Type B pancreatic cell (in vitro differentiated cells): Measurements from ENCODE around the gene B3GNT7. TPM values are rescaled to one million over a fixed set of nuclear protein-coding genes. Genes with fewer than 3 reads are reported as not detected.

Experiments
- DNase-seq: peaks from one replicate; pipeline ENCODE4 v3.0.0; 2021; ENCODE audit warnings: mixed read lengths; ENCODE audit not compliant: unreplicated experiment; ENCODE audit errors: extremely low spot score
- H3K27ac Mint-ChIP-seq: 2 replicates; pipeline ENCODE4 v1.8.0; 2021; ENCODE audit warnings: mild to moderate bottlenecking, mixed read lengths
- H3K27me3 Mint-ChIP-seq: 2 replicates; pipeline ENCODE4 v1.8.0; 2021; ENCODE audit warnings: mixed read lengths
- H3K36me3 Mint-ChIP-seq: 2 replicates; pipeline ENCODE4 v1.8.0; 2021; ENCODE audit warnings: mixed read lengths
- H3K4me1 Mint-ChIP-seq: one replicate; pipeline ENCODE4 v1.8.0; 2021; ENCODE audit warnings: mixed read lengths; ENCODE audit not compliant: unreplicated experiment
- H3K4me3 Mint-ChIP-seq: 2 replicates; pipeline ENCODE4 v1.8.0; 2021; ENCODE audit warnings: mild to moderate bottlenecking, mixed read lengths
- H3K9me3 Mint-ChIP-seq: 2 replicates; pipeline ENCODE4 v1.8.0; 2021; ENCODE audit warnings: mixed read lengths
- CTCF ChIP-seq: fragments of 200-600 bp; sonication (generic); conservative IDR thresholded peaks from 2 replicates; pipeline ENCODE4 v1.5.0; 2021; ENCODE audit warnings: antibody characterized with exemption, mild to moderate bottlenecking
- total RNA-seq: library from RNA; stranded (reverse); gene quantifications from 2 replicates; pipeline ENCODE4 v1.2.1, GENCODE V29; 2021; ENCODE audit warnings: low replicate concordance

The B3GNT7 gene
- total RNA-seq, 1 donor from 2014 or later, result 6.8 TPM

GRCh38 chr2:231369580-231370428 lies 25.7 kb upstream of the B3GNT7 start:
- H3K36me3 Mint-ChIP-seq, result no peaks in the 10 kb centered on the region
- no peaks in the 10 kb centered on the region for H3K9me3 Mint-ChIP-seq
- no peak overlapping the region for H3K4me3 Mint-ChIP-seq
- DNase-seq, result no peak
- no peak overlapping the region for H3K27ac Mint-ChIP-seq
- H3K4me1 Mint-ChIP-seq, result peaks cover 11% of the 10 kb centered on the region
- TF ChIP-seq CTCF, result no peak
- no peaks in the 10 kb centered on the region for H3K27me3 Mint-ChIP-seq

- no peak overlapping the region for H3K4me3 Mint-ChIP-seq
- no peak overlapping the region for H3K27ac Mint-ChIP-seq
- H3K36me3 Mint-ChIP-seq, result no peaks in the 10 kb centered on the region
- no peaks in the 10 kb centered on the region for H3K27me3 Mint-ChIP-seq
- no peak for DNase-seq
- H3K9me3 Mint-ChIP-seq, result no peaks in the 10 kb centered on the region
- TF ChIP-seq CTCF, result no peak
- peaks cover 5% of the 10 kb centered on the region for H3K4me1 Mint-ChIP-seq
These were observed 25.1 kb upstream of the B3GNT7 start for GRCh38 chr2:231370429-231370748.

- H3K4me3 Mint-ChIP-seq, result no peak overlapping the region
- H3K27ac Mint-ChIP-seq, result no peak overlapping the region
- DNase-seq, result no peak
- H3K9me3 Mint-ChIP-seq, result no peaks in the 10 kb centered on the region
- H3K27me3 Mint-ChIP-seq, result no peaks in the 10 kb centered on the region
- TF ChIP-seq CTCF, result no peak
- no peaks in the 10 kb centered on the region for H3K36me3 Mint-ChIP-seq
- H3K4me1 Mint-ChIP-seq, result peaks cover 4% of the 10 kb centered on the region
These were observed 24.6 kb upstream of the B3GNT7 start for GRCh38 chr2:231370749-231371429.

GRCh38 chr2:231371430-231372054 lies 24.0 kb upstream of the B3GNT7 start:
- H3K4me1 Mint-ChIP-seq, result peaks cover 4% of the 10 kb centered on the region
- H3K27me3 Mint-ChIP-seq, result no peaks in the 10 kb centered on the region
- no peak for TF ChIP-seq CTCF
- H3K9me3 Mint-ChIP-seq, result no peaks in the 10 kb centered on the region
- H3K27ac Mint-ChIP-seq, result no peak overlapping the region
- H3K36me3 Mint-ChIP-seq, result no peaks in the 10 kb centered on the region
- no peak for DNase-seq
- H3K4me3 Mint-ChIP-seq, result no peak overlapping the region

- no peak for DNase-seq
- TF ChIP-seq CTCF, result no peak
- Mint-ChIP-seq H3K27ac (no peak overlapping the region), H3K9me3 (no peaks in the 10 kb centered on the region), H3K36me3 (no peaks in the 10 kb centered on the region), H3K4me3 (no peak overlapping the region), H3K4me1 (peaks cover 11% of the 10 kb centered on the region), H3K27me3 (no peaks in the 10 kb centered on the region)
These were observed 23.2 kb upstream of the B3GNT7 start for GRCh38 chr2:231372326-231372725.
